Keratinocyte (primary cell): ENCODE data around the gene HOTAIR.

ENCODE experiments used
- EZH2 ChIP-seq: IDR thresholded peaks from one replicate; pipeline ENCODE4 v1.6.1; 2012; ENCODE audit warnings: inconsistent platforms, mild to moderate bottlenecking, low read length, moderate library complexity
- TF ChIP-seq, protein P1 (sequence below), 3 experiments: IDR thresholded peaks in 1 of 3; conservative IDR thresholded peaks in 1 of 3; optimal IDR thresholded peaks in 1 of 3; 2 replicates in 2 of 3; 3 replicates in 1 of 3; pipeline versions ENCODE3 to v1.5.1; 2011; ENCODE audit warnings: low read length in 3 of 3, mild to moderate bottlenecking in 3 of 3, moderate library complexity in 2 of 3, control low read depth in 1 of 3, inconsistent platforms in 1 of 3; ENCODE audit not compliant: insufficient read depth in 2 of 3; ENCODE audit errors: extremely low read depth in 1 of 3

DNA sequence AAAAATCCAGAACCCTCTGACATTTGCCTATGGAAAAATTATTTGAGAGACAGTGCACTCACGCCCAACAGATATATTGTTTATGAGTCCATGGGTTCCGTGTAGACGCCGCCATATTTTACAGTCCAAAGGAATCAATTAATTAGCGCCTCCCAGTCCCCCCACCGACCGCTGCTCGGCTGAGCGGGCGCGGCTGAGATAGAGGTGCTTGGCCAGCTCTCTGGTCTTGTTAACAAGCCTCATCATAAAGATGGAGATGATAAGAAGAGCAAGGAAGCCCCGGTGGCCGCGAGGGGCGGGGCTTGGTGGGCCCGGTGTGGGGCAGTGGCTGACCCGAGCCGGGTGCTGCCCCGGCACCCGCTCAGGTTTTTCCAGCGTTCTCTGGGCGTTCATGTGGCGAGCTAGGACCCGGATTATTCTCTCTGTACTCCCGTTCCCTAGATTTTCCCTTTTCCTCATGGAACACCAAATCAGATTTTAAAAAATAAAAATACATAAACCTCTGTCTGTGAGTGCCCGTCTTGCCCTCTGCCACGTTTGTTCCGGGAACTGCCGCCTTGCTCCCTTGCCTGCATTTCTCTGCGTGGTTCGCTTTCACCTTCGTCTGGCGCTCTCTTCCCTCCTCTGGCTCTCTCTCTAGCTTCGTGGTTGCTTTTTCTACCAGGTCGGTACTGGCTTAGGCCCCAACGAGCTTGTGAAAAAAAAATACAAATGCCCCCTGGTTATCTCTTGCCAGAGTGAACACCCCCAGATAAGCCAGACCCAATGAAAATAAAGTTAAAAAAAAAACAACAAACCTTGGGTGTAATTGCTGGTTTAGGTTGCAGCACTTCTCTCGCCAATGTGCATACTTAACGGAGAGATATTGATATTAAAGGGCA lies 11.1 kb downstream of the HOTAIR start:
- TF ChIP-seq EZH2: no peak
- TF ChIP-seq, protein P1, sequence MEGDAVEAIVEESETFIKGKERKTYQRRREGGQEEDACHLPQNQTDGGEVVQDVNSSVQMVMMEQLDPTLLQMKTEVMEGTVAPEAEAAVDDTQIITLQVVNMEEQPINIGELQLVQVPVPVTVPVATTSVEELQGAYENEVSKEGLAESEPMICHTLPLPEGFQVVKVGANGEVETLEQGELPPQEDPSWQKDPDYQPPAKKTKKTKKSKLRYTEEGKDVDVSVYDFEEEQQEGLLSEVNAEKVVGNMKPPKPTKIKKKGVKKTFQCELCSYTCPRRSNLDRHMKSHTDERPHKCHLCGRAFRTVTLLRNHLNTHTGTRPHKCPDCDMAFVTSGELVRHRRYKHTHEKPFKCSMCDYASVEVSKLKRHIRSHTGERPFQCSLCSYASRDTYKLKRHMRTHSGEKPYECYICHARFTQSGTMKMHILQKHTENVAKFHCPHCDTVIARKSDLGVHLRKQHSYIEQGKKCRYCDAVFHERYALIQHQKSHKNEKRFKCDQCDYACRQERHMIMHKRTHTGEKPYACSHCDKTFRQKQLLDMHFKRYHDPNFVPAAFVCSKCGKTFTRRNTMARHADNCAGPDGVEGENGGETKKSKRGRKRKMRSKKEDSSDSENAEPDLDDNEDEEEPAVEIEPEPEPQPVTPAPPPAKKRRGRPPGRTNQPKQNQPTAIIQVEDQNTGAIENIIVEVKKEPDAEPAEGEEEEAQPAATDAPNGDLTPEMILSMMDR (optimal IDR thresholded peaks at IDR 0.05 in 1 of 3, IDR thresholded peaks at IDR 0.05 in 1 of 3, conservative IDR thresholded peaks at IDR 0.05 in 1 of 3; ENCODE audit: extremely low read depth in 1 of 3, insufficient read depth in 2 of 3, low read length in 3 of 3): no peak
